OCI-M1 (cell line): ENCODE measurements around the gene NCOA7.

ENCODE experiments used
- DNase-seq: peaks from one replicate; lab custom pipeline; 2025; lab: John Stamatoyannopoulos, UW

Gene NCOA7

DNA sequence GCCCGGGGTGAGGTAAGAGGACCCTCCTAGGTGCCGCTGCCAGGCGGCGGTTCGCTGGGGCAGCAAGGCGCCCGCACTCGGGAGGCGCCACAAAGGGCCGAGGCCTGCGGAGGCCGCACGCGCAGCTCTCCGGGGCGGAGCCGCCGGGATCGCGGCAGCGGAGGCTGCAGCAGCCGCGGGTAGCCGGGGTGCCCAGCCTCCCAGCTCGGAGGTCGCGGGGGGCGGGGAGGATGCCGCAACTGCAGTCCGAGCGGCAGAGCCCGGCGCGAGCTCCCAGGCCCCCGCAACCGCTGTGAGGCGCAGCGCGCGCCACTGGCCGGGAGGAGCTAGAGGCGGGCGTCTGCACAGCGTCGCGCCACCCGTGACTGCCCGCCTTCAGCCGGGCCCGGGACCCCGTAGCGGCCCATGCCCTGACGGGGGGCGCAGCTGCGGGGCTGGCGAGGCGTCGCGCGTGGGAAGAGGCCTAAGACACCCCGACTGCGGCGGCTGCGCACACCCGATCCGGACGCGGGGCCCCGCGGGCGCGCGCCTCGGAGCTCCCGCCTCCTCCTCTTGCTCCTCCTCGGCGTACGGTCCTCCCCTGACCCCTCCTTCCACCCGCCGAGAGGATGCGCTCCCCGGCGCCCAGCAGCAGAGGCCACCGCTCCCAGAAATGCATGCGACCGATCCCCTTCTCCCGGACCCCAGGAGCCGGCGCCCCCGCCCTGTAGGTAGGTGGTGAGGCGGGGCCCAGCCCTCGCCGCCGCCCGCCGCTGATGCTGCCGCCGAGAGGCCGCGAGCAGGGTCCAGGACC, at the start of gene NCOA7:
Gene NCOA7 (plus strand): TSS at position 603 of the 793 bp plus-strand sequence. CDS start 24,395 bp downstream, outside the sequence.
- peak; percentile 90 for DNase-seq

GRCh38 chr6:125741336-125741735, 49.4 kb upstream of the NCOA7 start:
- no peak for DNase-seq

GRCh38 chr6:125742024-125742423, 48.7 kb upstream of the NCOA7 start:
- no peak for DNase-seq

DNA sequence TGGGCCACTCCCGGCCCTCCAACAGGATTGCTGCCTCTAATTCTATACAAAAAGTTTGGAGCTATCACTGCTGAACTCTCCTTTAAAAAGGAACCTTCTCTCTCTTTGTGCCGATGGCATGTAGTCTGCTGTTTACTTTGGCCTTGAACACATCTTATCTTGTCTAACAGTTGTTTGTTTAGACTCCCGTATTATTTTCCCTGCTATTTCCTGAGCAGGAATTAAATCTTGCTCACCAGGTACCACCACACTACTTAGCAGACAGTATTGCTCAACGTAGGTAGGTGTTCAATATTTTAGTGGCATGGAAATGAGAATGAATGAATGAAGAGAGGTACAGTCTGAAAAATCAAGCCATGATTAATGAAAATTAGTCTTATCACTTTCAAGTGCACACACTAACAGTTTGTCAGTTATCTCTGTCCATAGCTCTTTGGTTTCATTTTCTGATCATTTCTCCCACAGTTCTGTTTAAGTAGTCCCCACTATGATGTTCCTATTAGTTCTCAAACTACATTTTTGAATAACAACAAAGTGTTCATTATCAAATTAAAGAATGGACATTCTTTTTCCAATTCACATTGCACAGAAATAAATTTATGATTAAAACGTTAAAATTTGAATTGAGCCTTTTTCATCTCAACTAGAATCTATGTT, 48.2 kb upstream of the NCOA7 start:
- peak; percentile 58 for DNase-seq

GRCh38 chr6:125743604-125744003, 47.2 kb upstream of the NCOA7 start:
- peak; percentile 38 for DNase-seq

DNA sequence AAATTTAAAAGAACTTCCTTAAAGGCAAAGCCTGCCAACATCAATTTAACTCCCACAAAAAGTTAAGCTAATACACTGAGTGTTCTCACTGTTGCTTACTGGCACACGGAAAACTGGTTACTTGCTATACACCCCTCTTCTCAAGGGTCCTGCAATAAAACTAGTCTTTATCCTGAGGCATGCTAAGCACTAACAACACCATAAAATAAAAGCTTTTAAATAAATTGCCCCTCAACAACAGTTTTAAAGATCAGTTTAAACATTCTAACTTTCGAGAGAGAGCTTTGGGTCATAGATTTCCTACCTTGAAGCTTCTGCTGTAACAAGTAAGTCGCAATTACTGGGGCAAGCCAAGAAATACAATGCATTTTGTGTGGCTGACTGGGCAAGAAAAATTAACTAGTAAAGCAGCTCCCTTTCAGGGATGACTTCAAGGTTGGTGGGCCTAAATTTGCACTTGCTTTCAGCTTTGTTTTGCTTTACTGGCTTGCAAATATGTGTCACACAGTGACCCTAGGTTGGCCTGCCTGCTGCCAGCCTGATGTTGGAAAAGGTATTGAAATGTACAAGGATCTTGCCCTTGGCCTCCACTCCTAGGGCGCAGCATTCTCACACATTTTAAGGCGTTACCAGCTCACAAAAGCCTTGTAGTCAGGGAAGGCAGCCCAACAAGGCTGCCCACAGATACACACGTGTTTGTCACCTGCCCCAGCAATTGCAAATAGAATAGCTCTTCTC, 45.3 kb upstream of the NCOA7 start:
- peak; percentile 54 for DNase-seq

DNA sequence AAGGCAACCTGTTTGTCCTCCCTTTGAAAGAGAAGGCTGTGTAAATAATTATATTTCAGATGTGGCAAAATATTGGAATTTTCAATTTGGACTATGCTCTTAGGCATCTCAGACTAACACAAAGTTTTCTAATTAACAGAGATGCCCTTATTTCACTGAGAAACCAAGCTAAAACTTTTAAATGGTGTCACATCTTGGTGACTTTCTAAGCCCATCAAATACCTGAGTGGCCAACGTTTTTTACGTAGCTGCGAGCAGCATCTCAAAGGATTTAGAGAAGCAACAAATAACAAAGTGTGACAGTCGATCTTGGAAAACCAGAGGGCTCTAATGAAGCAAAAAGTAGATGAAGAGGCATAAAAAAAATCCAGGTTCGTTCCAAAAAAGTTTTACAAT, 44.7 kb upstream of the NCOA7 start:
- DNase-seq, result peak; percentile 51

GRCh38 chr6:125746731-125747588, 43.8 kb upstream of the NCOA7 start:
- peak; percentile 97 for DNase-seq

DNA sequence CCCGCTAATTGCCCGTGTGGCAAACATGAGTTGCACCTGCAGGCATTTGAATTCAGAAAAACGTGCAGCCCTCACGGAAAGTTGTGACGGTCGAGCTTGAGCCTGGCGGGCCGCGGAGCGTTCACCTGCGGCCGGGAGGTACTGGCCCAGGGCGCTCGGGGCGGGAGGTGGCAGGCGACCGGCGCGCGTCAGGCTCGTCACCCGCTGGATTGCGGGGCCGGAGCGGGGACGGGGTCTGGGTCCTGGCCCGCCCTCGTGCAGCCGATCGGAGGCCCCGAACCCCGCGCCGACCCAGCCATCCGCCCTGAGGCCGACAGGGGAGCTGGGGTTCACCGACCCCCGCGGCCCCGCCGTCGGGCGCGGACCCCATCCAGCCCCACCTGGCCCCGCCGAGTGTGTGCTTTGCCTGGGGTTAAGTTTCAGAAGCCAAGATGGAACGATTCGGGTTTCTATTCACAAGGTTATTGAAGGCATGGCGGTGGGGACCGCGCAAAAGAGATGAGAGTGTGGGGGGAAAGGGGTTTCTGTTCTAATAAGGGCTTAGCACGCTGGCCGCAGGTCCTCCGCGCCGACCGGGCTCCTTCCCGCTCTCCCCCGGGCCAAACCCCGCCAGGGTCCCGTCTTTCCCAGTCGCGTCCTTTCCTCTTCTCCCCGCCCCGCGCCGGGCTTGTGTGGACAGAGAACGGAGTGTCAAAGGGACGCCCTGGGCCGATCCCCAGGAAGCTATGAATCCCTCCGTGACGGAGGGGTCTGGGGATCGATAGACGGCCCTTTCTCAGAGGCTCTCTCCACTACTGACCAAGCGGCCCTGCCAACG, 43.0 kb upstream of the NCOA7 start:
- peak; percentile 79 for DNase-seq

DNA sequence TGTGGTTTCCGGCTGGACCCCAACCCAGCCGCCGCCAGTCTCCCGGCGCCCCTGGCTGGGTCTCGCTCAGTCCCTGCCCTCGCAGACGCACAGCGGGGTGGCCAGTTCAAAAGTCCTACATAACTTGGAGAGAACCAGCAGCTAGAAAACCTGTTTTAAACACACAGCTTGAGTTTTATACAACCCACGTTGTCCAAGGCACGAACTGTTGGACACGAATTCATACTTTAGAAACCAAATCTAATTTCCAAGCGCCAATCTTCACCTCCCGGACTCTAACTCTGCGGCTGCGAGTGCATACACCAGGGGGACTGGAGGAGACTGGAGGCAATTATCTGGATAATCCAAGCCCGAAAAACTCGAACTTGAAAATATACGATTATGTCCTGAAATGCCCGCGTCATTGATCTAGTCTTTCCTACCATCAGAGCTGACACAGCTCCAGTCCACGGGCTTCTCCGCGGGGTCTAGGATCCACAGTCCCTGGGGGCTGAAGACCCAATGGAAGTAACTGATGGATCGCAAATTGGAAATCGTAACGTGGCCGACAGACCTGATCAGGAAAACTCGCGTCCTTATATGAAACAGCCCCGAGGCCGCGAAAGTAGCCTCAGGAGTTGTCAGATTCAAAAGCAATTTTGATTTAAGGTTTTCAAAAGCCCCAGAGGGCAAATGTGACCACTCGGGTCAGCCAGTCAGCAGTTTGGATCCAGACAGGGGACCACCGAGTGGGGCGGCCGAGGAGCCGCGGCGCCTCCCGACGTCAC, 42.2 kb upstream of the NCOA7 start:
- DNase-seq, result peak; percentile 81

DNA sequence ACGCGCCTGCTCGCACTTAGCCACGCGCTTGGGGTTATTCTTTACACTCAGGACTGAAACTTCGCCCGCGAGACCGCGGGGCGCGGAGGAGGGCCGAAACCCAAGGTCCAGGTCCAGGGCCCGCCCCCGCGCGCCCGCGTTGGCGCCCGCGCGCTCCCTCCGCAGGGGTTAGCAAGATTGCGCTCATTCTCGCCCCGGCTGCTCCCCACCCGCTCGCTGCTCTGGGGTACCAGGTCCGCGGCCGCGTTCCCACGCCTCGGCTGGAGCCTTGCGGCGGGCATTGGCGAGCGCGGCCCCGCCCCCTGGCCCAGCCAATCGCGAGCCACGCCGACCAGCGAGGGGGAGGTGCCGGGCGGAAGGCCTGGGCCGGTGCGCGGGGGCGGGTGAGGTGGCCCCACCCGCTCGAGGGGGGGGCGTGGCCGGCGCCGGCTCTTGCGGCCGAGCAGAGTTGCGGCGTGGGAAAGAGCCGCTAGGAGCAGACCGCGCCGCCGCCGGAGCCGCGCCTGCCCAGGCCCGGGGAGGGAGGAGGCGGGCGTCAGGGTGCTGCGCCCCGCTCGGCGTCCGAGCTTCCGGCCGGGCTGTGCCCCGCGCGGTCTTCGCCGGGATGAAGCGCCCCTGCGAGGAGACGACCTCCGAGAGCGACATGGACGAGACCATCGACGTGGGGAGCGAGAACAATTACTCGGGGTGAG, 41.4 kb upstream of the NCOA7 start, which contains the start of gene HEY2:
Gene HEY2 (plus strand): TSS at position 460 of the 692 bp plus-strand sequence. CDS start 145 bp downstream, at position 605.
- DNase-seq, result peak; percentile 96

DNA sequence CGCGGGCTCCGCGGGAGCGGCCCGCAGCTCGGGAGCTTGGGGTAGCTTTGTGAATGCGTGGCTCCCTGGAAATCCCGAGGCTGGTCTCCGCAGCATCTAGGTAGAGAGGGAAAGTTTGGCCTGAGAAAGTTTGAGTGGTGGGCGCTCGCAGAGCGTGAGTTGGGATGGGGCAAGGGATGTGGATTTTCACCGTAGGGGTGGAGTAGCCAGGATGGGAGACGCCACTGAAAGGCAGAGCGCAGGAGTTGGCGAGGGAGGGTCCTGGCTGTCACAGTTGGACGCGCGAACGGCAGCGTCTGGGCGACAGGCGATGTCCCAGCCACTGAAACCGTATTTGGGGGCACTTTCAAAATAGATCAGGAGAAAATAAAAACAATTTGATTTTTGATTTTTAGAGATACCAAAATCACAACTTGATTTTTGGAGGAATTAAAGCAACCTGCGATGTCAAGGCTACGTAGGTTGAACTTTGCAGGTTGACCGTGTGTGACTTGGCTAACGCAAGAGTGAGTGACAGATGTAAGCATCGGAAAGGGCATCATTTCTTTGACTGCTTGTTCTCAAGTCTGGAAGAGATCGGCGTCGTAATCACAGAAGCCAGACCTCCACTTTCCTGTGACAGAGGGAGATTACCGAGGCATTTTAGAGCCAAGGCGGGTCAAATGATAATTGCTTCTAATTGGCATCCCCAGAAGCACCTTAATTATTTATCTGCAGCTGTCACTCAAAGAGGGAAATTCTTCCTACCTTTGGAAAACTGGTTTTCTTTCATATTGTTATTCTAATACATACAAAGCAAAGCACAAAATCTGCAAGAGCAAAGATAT, 40.7 kb upstream of the NCOA7 start:
- DNase-seq, result peak; percentile 56

GRCh38 chr6:125750692-125751333, 39.9 kb upstream of the NCOA7 start:
- DNase-seq, result peak; percentile 20

DNA sequence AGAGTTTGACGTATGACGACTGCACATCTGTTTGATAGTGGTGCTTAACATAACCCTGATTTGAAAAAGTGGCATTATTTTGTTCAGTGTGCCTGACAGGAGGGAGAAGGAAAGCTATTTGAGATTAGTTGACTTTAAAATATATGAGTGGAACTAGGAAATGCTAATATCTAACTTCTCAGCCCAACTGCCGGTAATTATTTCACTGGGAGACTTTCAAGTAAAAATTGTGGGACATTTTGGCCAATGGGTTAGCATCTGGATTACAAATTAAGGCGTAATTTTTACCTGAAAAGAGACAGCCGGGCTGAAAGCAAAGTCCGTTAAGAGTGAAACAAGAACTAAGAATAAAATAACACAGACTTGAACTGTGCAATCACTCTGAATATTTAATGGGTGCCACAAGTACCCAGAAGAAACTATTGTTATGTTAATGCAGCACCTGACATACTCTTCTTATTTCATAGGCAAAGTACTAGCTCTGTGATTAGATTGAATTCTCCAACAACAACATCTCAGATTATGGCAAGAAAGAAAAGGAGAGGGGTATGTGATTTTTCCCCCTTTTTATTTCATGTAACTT, 39.3 kb upstream of the NCOA7 start:
- no peak for DNase-seq

- no peak for DNase-seq
These were observed 38.0 kb upstream of the NCOA7 start for GRCh38 chr6:125752773-125753172.

DNA sequence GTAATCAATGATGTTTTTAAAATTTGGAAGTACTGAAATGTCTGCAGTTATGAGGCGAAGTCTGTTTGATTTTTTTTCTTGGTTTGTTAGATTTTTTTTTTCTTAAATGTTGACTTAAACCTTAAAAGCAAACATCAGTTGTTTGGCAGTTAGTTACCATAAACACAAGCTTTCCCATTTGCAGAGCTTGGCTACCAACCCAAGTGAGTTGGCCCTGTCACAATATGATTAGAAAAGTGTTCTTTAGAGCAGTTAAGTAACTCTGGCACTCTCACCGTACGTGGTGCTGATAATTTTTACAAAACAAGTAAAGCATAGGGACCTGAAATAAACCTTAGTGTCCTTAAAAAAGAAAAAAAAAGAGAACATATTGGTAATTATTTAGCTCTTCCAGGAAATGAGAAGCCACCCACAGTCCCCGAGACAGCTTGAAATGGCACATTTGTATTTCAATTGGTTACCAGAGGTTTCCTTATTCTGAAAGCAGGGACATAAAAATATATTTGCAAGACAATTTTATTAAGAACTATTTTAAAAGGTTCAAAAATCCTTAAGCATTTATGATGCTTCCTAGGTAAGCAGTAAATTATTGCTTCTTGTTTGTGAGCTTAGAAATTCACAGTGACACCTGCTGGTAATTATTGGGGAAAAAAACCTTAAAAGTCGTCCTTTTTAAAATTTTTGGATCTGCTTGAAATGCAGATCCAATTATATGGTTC, 37.4 kb upstream of the NCOA7 start:
- peak; percentile 69 for DNase-seq

DNA sequence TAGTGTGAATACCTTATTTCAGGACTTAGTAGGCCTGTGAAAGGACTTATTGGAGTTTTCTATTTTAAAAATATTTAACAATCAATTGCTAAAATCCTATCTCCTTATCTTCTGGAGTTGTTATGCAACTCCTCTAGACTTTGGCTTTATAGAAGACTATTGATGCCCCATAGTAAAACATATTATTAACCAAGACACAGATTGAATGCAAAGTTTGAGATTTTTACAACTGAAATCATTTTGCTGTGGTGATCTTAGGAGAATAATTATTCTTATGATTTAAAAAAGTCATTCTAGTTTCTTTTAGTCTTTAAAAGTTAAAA, 36.9 kb upstream of the NCOA7 start:
- DNase-seq, result no peak
